Activated B cell treated with CpG ODN at 0.5 μM for 24 hours (primary cell): ENCODE measurements around the gene FANCL. TPM values are rescaled to one million over a fixed set of nuclear protein-coding genes. Genes with fewer than 3 reads are reported as not detected.
"Not testable (repeated sequence)": the region's sequence is repeated elsewhere in the genome, so short reads cannot be mapped to it uniquely, and the experiment has no call there.

Experiments used
- ATAC-seq: fragments of 200-7000 bp; cut with Tn5 transposase; one replicate; pipeline ENCODE4 v1.10.0; 2021; ENCODE audit warnings: low read depth, mild to moderate bottlenecking, moderate library complexity
- CTCF ChIA-PET: fragments of 350-600 bp; sonication (Branson Sonifier 250); formaldehyde crosslinking; loops from one replicate; lab custom pipeline; 2021; ENCODE audit warnings: antibody characterized with exemption; lab: Charles Lee
- POLR2A ChIA-PET: fragments of 350-600 bp; sonication (Branson Sonifier 250); formaldehyde crosslinking; loops from one replicate; lab custom pipeline; 2021; ENCODE audit warnings: antibody characterized with exemption; lab: Charles Lee
- DNase-seq: peaks from one replicate; pipeline ENCODE4 v3.0.0; 2022
- H3K27ac Mint-ChIP-seq: one replicate; pipeline ENCODE4 v1.8.0; 2020; ENCODE audit warnings: mixed read lengths
- H3K27me3 Mint-ChIP-seq: one replicate; pipeline ENCODE4 v1.8.0; 2021; ENCODE audit warnings: mixed read lengths
- H3K36me3 Mint-ChIP-seq: one replicate; pipeline ENCODE4 v1.8.0; 2021; ENCODE audit warnings: low read depth, mixed read lengths
- H3K4me1 Mint-ChIP-seq: one replicate; pipeline ENCODE4 v1.8.0; 2021; ENCODE audit warnings: mixed read lengths
- H3K4me3 Mint-ChIP-seq: one replicate; pipeline ENCODE4 v1.8.0; 2020; ENCODE audit warnings: mild to moderate bottlenecking, mixed read lengths
- H3K9me3 Mint-ChIP-seq: one replicate; pipeline ENCODE4 v1.8.0; 2020; ENCODE audit warnings: mixed read lengths
- intact Hi-C: fragments of 100-400 bp; cut with micrococcal nuclease; formaldehyde crosslinking; loops from one replicate; pipeline ENCODE4 v1.15.1; 2024
- total RNA-seq: library from RNA; stranded (reverse); gene quantifications from 2 replicates; pipeline ENCODE4 v1.2.3, GENCODE V29; 2022
- TF ChIP-seq, protein P1 (sequence below): fragments of 200-600 bp; IDR thresholded peaks from one replicate; pipeline ENCODE4 v1.8.0; 2022; ENCODE audit warnings: antibody characterized with exemption, mild to moderate bottlenecking

The FANCL gene
- total RNA-seq, 1 donor from 2014 or later: 18.4 TPM

DNA sequence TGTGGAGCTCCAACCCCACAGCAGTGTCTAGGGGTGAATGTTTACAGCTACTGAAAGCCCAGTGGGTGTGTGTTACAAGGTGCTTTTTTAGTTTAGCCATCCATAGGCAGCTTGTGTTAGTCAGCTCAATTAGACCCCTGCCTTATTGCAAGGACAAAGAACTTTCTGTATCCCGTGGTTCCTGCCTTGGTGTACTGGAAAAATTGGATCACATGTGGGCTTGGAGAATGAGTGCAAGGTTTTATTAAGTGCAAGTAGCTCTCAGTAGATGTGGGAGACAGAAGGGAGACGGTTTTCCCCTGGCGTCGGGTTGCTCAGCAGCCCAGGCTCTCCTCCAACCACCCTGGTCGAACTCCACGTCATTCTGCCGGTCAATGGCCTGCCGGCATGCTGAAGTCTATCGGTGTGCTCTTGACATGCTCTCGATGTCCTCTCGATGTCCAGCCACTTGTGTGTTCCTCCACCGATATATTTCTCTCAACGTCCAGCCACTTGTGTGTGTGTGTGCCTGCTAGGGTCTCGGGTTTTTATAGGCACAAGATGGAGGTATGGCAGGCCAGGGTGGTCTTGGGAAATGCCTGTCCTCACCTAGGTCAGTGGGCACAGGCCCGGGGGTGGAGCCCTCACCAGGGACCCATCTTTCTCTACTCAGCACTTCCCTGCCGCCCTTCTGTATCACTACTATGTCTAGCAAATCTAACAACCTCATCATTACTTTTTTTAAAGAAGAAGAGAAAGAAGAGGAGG is 13.8 kb downstream of the FANCL start:
- DNase-seq (no peak), ATAC-seq (no peak)
- H3K36me3 Mint-ChIP-seq: peaks cover 17% of the 10 kb centered on the region
- H3K4me1 Mint-ChIP-seq: no peaks in the 10 kb centered on the region
- H3K27me3 Mint-ChIP-seq: no peaks in the 10 kb centered on the region
- ChIA-PET POLR2A (no interaction called here), CTCF (no interaction called here)
- intact Hi-C loops: no loop called here
- TF ChIP-seq, protein P1, sequence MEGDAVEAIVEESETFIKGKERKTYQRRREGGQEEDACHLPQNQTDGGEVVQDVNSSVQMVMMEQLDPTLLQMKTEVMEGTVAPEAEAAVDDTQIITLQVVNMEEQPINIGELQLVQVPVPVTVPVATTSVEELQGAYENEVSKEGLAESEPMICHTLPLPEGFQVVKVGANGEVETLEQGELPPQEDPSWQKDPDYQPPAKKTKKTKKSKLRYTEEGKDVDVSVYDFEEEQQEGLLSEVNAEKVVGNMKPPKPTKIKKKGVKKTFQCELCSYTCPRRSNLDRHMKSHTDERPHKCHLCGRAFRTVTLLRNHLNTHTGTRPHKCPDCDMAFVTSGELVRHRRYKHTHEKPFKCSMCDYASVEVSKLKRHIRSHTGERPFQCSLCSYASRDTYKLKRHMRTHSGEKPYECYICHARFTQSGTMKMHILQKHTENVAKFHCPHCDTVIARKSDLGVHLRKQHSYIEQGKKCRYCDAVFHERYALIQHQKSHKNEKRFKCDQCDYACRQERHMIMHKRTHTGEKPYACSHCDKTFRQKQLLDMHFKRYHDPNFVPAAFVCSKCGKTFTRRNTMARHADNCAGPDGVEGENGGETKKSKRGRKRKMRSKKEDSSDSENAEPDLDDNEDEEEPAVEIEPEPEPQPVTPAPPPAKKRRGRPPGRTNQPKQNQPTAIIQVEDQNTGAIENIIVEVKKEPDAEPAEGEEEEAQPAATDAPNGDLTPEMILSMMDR: no peak
- H3K4me3 Mint-ChIP-seq: no peak overlapping the region
- H3K9me3 Mint-ChIP-seq: no peaks in the 10 kb centered on the region
- no peak overlapping the region for H3K27ac Mint-ChIP-seq

DNA sequence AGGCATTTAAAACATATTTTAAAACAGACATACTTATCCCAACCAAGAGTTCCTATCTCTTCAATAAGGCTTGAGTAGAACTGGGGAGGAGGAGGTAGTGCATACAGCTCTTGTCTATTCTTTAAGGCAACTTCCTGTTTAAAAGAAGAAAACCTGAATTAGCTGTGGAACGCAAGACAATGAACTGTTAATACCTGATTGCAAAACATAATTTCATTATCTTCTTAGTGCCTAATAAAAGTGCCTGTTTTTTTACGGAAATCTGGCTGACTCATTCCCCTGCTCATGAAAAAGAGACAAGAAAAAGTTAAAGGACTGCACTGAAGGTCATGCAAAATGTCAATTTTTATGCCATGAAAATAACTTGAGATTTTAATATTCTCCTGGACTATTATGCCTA is 19.2 kb downstream of the FANCL start:
- TF ChIP-seq, protein P1: no peak
- peaks cover 29% of the 10 kb centered on the region for H3K36me3 Mint-ChIP-seq
- no peak overlapping the region for H3K4me3 Mint-ChIP-seq
- H3K27ac Mint-ChIP-seq: no peak overlapping the region
- no peaks in the 10 kb centered on the region for H3K9me3 Mint-ChIP-seq
- ATAC-seq (no peak), DNase-seq (no peak)
- H3K27me3 Mint-ChIP-seq: no peaks in the 10 kb centered on the region
- no peaks in the 10 kb centered on the region for H3K4me1 Mint-ChIP-seq
- POLR2A ChIA-PET: no interaction called here
- intact Hi-C loops: no loop called here
- CTCF ChIA-PET: no interaction called here

DNA sequence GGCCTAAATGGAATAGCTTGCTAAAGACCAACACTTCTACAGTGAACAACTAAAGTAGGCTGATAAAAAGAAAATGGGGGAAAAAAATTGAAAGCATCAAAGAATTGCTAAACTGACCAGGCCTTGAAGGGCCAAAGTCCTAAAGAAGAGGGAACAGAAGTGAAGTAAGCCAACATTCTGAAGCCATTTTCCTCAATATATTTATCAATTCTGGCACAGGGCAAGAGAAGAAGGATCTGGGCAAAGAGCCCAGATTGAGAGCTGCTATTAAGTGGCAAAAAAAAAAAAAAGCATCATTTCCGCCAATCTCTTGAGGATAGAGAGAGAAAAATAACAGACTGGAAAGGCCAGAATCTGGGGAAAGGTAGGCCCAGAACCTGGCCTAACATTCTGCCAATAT is 25.7 kb downstream of the FANCL start:
- POLR2A ChIA-PET: no interaction called here

DNA sequence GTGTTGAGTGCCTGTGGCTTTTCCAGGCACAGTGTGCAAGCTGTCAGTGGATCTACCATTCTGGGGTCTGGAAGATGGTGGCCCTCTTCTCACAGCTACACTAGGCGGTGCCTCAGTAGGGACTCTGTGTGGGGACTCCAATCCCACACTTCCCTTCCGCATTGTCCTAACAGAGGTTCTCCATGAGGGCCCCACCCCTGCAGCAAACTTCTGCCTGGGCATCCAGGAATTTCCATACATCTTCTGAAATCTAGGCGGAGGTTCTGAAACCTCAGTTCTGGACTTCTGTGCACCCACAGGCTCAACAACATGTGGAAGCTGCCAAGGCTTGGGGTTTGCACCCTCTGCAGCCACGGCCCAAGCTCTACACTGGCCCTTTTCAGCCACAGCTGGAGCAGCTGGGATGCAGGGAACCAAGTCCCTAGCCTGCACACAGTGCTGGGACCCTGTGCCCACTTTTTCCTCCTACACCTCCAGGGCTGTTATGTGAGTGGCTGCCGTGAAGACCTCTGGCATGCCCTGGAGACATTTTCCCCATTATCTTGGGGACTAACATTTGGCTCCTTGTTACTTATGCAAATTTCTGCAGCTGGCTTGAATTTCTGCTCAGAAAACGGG is 30.1 kb downstream of the FANCL start:
- H3K27ac Mint-ChIP-seq, H3K4me3 Mint-ChIP-seq, intact Hi-C loops, ATAC-seq, H3K27me3 Mint-ChIP-seq, H3K4me1 Mint-ChIP-seq, POLR2A ChIA-PET, DNase-seq: not testable (repeated sequence)
- CTCF ChIA-PET: interaction anchor here (0.6 kb wide), 1 partner anchor 489 kb away, joined by 4 read pairs; no protein-coding TSS in a partner anchor
- Mint-ChIP-seq H3K36me3 (peaks cover 42% of the 10 kb centered on the region), H3K9me3 (peaks cover 16% of the 10 kb centered on the region)

More for the DNA sequence above, 25.7 kb downstream of the FANCL start:
- no peak overlapping the region for H3K4me3 Mint-ChIP-seq
- H3K4me1 Mint-ChIP-seq: no peaks in the 10 kb centered on the region
- TF ChIP-seq, protein P1: no peak
- intact Hi-C loops: no loop called here
- no peak for DNase-seq
- CTCF ChIA-PET: no interaction called here
- no peaks in the 10 kb centered on the region for H3K27me3 Mint-ChIP-seq
- peaks cover 12% of the 10 kb centered on the region for H3K9me3 Mint-ChIP-seq
- peaks cover 57% of the 10 kb centered on the region for H3K36me3 Mint-ChIP-seq
- no peak for ATAC-seq
- no peak overlapping the region for H3K27ac Mint-ChIP-seq

DNA sequence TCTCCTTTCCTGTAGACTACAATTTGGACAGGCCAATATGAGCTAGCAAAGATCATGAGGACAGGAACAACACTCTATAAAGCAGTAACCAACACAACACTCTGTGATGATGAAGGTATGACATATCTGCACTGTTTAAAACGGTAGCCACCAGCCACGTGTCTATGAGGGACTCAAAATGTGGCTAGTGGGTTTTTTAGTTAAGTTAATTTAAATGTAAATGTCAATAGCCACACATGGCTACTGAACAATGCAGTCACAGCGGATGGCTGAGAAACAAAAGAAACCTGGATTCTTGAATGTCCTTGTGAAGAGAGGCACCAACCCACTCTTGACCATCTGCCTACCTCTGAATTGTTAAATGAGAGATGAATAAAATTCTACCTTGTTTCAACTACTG is 33.9 kb downstream of the FANCL start:
- CTCF ChIA-PET: no interaction called here
- Mint-ChIP-seq H3K27me3 (no peaks in the 10 kb centered on the region), H3K27ac (no peak overlapping the region), H3K36me3 (peaks cover 28% of the 10 kb centered on the region), H3K4me3 (no peak overlapping the region), H3K4me1 (no peaks in the 10 kb centered on the region), H3K9me3 (peaks cover 14% of the 10 kb centered on the region)
- intact Hi-C loops: no loop called here
- DNase-seq: no peak
- no peak for ATAC-seq
- POLR2A ChIA-PET: no interaction called here
- TF ChIP-seq, protein P1: no peak
